CD14-positive monocyte (primary cell): Measurements from ENCODE around the gene DEPDC4. TPM values are rescaled to one million over a fixed set of nuclear protein-coding genes. Genes with fewer than 3 reads are reported as not detected.

Experiments used
- DNase-seq, 3 donors: peaks; one replicate each; pipeline ENCODE4 v3.0.0-alpha.2; 2011 to 2022
- H2AFZ ChIP-seq: 2 replicates; pipeline ENCODE4 v1.6.0; 2012; ENCODE audit warnings: mild to moderate bottlenecking, low read depth, low read length, inconsistent platforms; ENCODE audit not compliant: insufficient read depth, poor library complexity, severe bottlenecking
- H3K27ac ChIP-seq, 2 donors: 1 replicate in 1 of 2; 2 replicates in 1 of 2; pipeline ENCODE4 v1.5.1; 2012 to 2013; ENCODE audit warnings: low read length in 2 of 2, control low read depth in 1 of 2, inconsistent platforms in 1 of 2, low read depth in 1 of 2, mild to moderate bottlenecking in 1 of 2
- H3K27me3 ChIP-seq, 2 donors: one replicate each; pipeline versions ENCODE4 v1.6.0 to v1.6.1; 2011 to 2013; ENCODE audit warnings: low read length in 2 of 2; ENCODE audit not compliant: control insufficient read depth in 2 of 2, insufficient read depth in 2 of 2
- H3K36me3 ChIP-seq, 2 donors: replicated peaks in 1 of 2; 1 replicate in 1 of 2; 2 replicates in 1 of 2; pipeline versions ENCODE4 v1.5.1 to v1.6.1; 2012 to 2013; ENCODE audit warnings: low read length in 2 of 2, control low read depth in 1 of 2, inconsistent platforms in 1 of 2, mild to moderate bottlenecking in 1 of 2; ENCODE audit not compliant: insufficient read depth in 2 of 2, control insufficient read depth in 1 of 2
- H3K4me1 ChIP-seq, 2 donors: 1 replicate in 1 of 2; 2 replicates in 1 of 2; pipeline versions ENCODE4 v1.5.1 to v1.6.1; 2012 to 2013; ENCODE audit warnings: low read length in 2 of 2, control low read depth in 1 of 2, inconsistent platforms in 1 of 2, mild to moderate bottlenecking in 1 of 2, moderate library complexity in 1 of 2; ENCODE audit not compliant: insufficient read depth in 2 of 2, control insufficient read depth in 1 of 2
- H3K4me2 ChIP-seq: replicated peaks from 2 replicates; pipeline ENCODE3; 2012; ENCODE audit warnings: low read length, moderate library complexity, mild to moderate bottlenecking; ENCODE audit not compliant: poor library complexity, severe bottlenecking; ENCODE audit errors: extremely low read depth
- H3K4me3 ChIP-seq, 3 experiments: fragments of 200-600 bp in 1 of 3; sonication (generic) in 1 of 3; replicated peaks in 1 of 3; 1 replicate in 2 of 3; 2 replicates in 1 of 3; pipeline ENCODE4 v1.5.1; 2011 to 2013; ENCODE audit warnings: low read length in 3 of 3, mild to moderate bottlenecking in 3 of 3, control low read depth in 2 of 3, low read depth in 2 of 3, inconsistent platforms in 1 of 3, moderate library complexity in 1 of 3
- H3K79me2 ChIP-seq: 2 replicates; pipeline ENCODE4 v1.6.0; 2012; ENCODE audit warnings: mild to moderate bottlenecking, control low read depth, inconsistent platforms, low read length, moderate library complexity; ENCODE audit not compliant: insufficient read depth
- H3K9ac ChIP-seq: 2 replicates; pipeline ENCODE4 v1.6.0; 2017; ENCODE audit warnings: low read length, mild to moderate bottlenecking; ENCODE audit not compliant: insufficient read depth, poor library complexity, severe bottlenecking
- H3K9me3 ChIP-seq, 2 donors: replicated peaks in 1 of 2; 1 replicate in 1 of 2; 2 replicates in 1 of 2; pipeline versions ENCODE4 v1.5.1 to v1.6.1; 2012 to 2013; ENCODE audit warnings: low read length in 2 of 2, control low read depth in 1 of 2; ENCODE audit not compliant: control insufficient read depth in 1 of 2, insufficient read depth in 1 of 2
- H4K20me1 ChIP-seq: 2 replicates; pipeline ENCODE4 v1.6.0; 2012; ENCODE audit warnings: mild to moderate bottlenecking, low read length, control low read depth, moderate library complexity; ENCODE audit not compliant: insufficient read depth
- H3K27ac Mint-ChIP-seq, 7 donors: one replicate each; pipeline ENCODE4 v1.8.0; 2020; ENCODE audit warnings: mild to moderate bottlenecking in 7 of 7, mixed read lengths in 7 of 7, moderate library complexity in 6 of 7, inconsistent platforms in 2 of 7
- H3K27me3 Mint-ChIP-seq, 3 donors: one replicate each; pipeline ENCODE4 v1.8.0; 2021 to 2022; ENCODE audit warnings: low read depth in 3 of 3, mild to moderate bottlenecking in 3 of 3, mixed read lengths in 3 of 3, moderate library complexity in 3 of 3, inconsistent platforms in 1 of 3
- H3K36me3 Mint-ChIP-seq, 2 donors: one replicate each; pipeline ENCODE4 v1.8.0; 2020; ENCODE audit warnings: mixed read lengths in 2 of 2, inconsistent platforms in 1 of 2, mild to moderate bottlenecking in 1 of 2
- H3K4me1 Mint-ChIP-seq: one replicate; pipeline ENCODE4 v1.8.0; 2020; ENCODE audit warnings: mild to moderate bottlenecking, mixed read lengths
- H3K4me3 Mint-ChIP-seq, 2 donors: one replicate each; pipeline ENCODE4 v1.8.0; 2020; ENCODE audit warnings: mild to moderate bottlenecking in 2 of 2, mixed read lengths in 2 of 2, moderate library complexity in 1 of 2
- H3K9me3 Mint-ChIP-seq, 7 donors: one replicate each; pipeline ENCODE4 v1.8.0; 2020 to 2022; ENCODE audit warnings: mixed read lengths in 7 of 7, mild to moderate bottlenecking in 6 of 7, moderate library complexity in 6 of 7, inconsistent platforms in 2 of 7
- WGBS: methylation state at CpG from one replicate; pipeline ENCODE4 v1.1.5; 2013; ENCODE audit warnings: missing lambda C conversion rate; ENCODE audit not compliant: insufficient coverage; 5-methylcytosine and 5-hydroxymethylcytosine counted together
- intact Hi-C, 2 donors: fragments of 100-400 bp; cut with micrococcal nuclease; formaldehyde crosslinking; loops; one replicate each; pipeline versions ENCODE4 v1.15.0 to v1.15.1; 2023
- polyA plus RNA-seq, 3 donors: library from polyadenylated mRNA; depleted of rRNA in 1 of 3; unstranded in 2 of 3; stranded (reverse) in 1 of 3; fragments of 300-500 nt in 2 of 3; fragments of >200 nt in 1 of 3; fragmentation: Illumina TruSeq in 2 of 3; gene quantifications; 1 replicate in 2 of 3; 2 replicates in 1 of 3; pipeline ENCODE4 v1.2.3, GENCODE V29; 2012 to 2021
- TF ChIP-seq, protein P1 (sequence below): fragments of 200-600 bp; IDR thresholded peaks from one replicate; pipeline ENCODE4 v1.8.0; 2022; ENCODE audit warnings: antibody characterized with exemption, mild to moderate bottlenecking

Gene DEPDC4
- polyA plus RNA-seq, 3 donors: 0.25 TPM; not detected in 2

GRCh38 chr12:100251917-100252316, 15.0 kb downstream of the DEPDC4 start:
- Mint-ChIP-seq H3K36me3 (no peaks in the 10 kb centered on the region), H3K4me3 (no peak overlapping the region), H3K9me3 (no peaks in the 10 kb centered on the region), H3K27me3 (peaks cover 0 to 2% (median 0%) of the 10 kb centered on the region in 3 donors), H3K4me1 (peaks cover 8% of the 10 kb centered on the region), H3K27ac (no peak overlapping the region)
- Histone ChIP-seq H3K4me1 (peaks cover 7% of the 10 kb centered on the region in 2 donors), H4K20me1 (no peaks in the 10 kb centered on the region), H3K9me3 (no peaks in the 10 kb centered on the region), H3K79me2 (no peaks in the 10 kb centered on the region), H3K36me3 (no peaks in the 10 kb centered on the region), H2AFZ (no peak overlapping the region), H3K27ac (no peak overlapping the region), H3K27me3 (no peaks in the 10 kb centered on the region), H3K9ac (no peak overlapping the region), H3K4me2 (no peak overlapping the region), H3K4me3 (no peak overlapping the region)
- TF ChIP-seq, protein P1, sequence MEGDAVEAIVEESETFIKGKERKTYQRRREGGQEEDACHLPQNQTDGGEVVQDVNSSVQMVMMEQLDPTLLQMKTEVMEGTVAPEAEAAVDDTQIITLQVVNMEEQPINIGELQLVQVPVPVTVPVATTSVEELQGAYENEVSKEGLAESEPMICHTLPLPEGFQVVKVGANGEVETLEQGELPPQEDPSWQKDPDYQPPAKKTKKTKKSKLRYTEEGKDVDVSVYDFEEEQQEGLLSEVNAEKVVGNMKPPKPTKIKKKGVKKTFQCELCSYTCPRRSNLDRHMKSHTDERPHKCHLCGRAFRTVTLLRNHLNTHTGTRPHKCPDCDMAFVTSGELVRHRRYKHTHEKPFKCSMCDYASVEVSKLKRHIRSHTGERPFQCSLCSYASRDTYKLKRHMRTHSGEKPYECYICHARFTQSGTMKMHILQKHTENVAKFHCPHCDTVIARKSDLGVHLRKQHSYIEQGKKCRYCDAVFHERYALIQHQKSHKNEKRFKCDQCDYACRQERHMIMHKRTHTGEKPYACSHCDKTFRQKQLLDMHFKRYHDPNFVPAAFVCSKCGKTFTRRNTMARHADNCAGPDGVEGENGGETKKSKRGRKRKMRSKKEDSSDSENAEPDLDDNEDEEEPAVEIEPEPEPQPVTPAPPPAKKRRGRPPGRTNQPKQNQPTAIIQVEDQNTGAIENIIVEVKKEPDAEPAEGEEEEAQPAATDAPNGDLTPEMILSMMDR: no peak
- DNase-seq: no peak
- no CpG with 5 or more reads among the region's 2 CpGs for WGBS
- intact Hi-C loops: no loop called here

- H3K9ac ChIP-seq: no peak overlapping the region
- no peak overlapping the region for H3K4me3 ChIP-seq
- H3K4me2 ChIP-seq: no peak overlapping the region
- H3K36me3 ChIP-seq: no peaks in the 10 kb centered on the region
- peak overlapping the region in 1 of 2 donors; percentile 26 for H3K27ac ChIP-seq
- peak in 2 of 3 donors; percentile 20 for DNase-seq
- Mint-ChIP-seq H3K4me1 (peaks cover 10% of the 10 kb centered on the region), H3K27me3 (peaks cover 0 to 2% (median 2%) of the 10 kb centered on the region in 3 donors), H3K27ac (no peak overlapping the region), H3K4me3 (no peak overlapping the region), H3K9me3 (no peaks in the 10 kb centered on the region), H3K36me3 (no peaks in the 10 kb centered on the region)
- intact Hi-C loops: no loop called here
- peaks cover 7% of the 10 kb centered on the region in 2 donors for H3K4me1 ChIP-seq
- TF ChIP-seq, protein P1: no peak
- H4K20me1 ChIP-seq: no peaks in the 10 kb centered on the region
- no peaks in the 10 kb centered on the region for H3K79me2 ChIP-seq
- H3K27me3 ChIP-seq: no peaks in the 10 kb centered on the region
- H2AFZ ChIP-seq: peak overlapping the region; percentile 11
- 32% methylated on average over 3 of the region's 7 CpGs for WGBS
- H3K9me3 ChIP-seq: no peaks in the 10 kb centered on the region
Observed at GRCh38 chr12:100249941-100250340, 16.9 kb downstream of the DEPDC4 start.
